Bone marrow (tissue), 2 donors: Measurements from ENCODE around the gene RPS6KA3.
A peak's percentile ranks its signal among the peaks of the same experiment; 100 is the strongest.

Source experiments
- DNase-seq, 2 donors: peaks; one replicate each; lab custom pipeline; 2025; lab: John Stamatoyannopoulos, UW

RPS6KA3 gene

DNA sequence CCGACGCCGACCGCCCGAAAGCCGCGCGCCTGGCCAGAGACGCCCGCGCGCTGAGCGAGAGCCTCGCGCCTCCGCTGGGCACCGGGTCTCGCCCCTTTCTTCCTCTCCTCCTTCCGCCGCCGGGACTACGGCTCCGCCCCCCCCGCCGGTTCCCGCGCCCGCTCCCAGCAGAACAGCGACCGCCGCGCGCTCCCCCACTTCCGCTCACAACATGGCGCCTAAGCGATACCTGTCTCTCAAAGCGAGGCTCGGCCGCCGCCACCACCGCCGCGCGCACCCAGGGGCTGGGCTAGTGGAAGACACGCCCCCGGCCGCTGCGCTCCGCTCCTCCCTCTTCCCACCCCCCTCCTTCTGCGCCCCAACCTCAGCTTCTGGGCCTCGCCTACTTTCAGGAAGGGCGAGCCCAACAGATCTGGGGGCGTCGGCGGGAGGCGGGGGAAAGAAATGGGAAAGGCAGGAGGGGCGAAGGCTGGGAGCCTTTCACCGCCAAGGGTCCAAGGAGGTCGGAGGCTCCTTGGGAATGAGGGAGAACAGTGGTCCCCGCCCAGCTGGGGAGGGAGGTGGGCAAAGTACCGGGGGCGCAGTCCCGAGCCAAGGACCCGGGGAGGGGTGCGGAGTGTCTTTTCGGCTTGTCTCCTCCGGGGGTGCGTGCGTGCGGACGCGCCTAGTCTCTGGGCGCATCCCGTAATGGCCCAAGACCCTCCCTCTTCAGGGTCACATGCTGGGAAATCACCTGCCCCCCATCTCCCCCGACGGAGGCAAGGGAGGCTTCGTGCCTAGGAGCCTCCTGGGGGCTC lies at the start of gene RPS6KA3:
Gene RPS6KA3, minus strand, starts transcription at position 100 of the 797 bp plus-strand sequence. CDS start 277 bp downstream, outside the sequence.
- DNase-seq, result peak; percentile 61

DNA sequence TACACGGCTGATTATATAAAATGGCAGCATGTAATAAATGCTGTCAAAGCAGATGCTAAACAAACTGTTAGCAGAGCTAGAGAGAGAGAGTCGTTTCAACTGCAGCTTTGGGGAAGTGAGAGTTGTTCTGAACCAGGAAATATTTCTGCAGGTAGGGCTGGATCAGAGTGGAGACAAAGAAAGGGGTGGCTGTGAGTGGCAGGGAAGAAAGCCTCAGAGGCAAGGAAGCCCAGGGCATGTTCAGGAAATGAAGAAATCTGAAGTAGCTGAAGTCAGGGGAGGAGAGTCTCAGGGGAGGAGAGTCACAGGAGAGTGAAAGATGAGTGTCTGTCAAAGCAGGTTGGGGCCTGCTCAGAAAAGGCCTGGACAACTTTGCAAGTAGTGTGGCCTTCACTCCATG lies 48.4 kb upstream of the RPS6KA3 start:
- DNase-seq, result peak in 1 of 2 donors; percentile 9

- DNase-seq, result peak in 1 of 2 donors; percentile 43
These were observed 47.2 kb upstream of the RPS6KA3 start for GRCh38 chrX:20313899-20314298.

DNA sequence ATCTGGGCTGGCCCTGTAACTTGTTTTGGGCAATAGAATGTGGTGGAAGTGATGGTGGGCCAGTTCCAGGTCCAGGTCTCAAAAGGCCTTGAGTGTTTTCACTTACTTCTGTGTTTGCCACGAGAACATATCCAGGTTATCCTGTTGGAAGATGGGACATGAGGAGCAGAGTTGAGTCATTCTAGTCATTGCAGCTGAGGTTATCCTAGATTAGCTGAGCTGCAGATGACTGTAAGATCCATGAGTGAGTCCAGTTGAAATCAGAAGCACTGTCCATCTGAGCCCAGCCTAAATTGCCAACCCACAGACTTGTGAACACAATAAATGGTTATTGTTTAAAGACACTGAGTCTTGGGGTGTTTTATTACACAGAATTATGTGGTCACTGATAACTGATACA lies 45.3 kb upstream of the RPS6KA3 start:
- DNase-seq, result no peak

GRCh38 chrX:20311505-20311904 lies 44.8 kb upstream of the RPS6KA3 start:
- no peak for DNase-seq

GRCh38 chrX:20309806-20310205 lies 43.1 kb upstream of the RPS6KA3 start:
- DNase-seq, result peak in 1 of 2 donors; percentile 1

- no peak for DNase-seq
These were observed 40.0 kb upstream of the RPS6KA3 start for GRCh38 chrX:20306668-20307067.

GRCh38 chrX:20300822-20301221 lies 34.1 kb upstream of the RPS6KA3 start:
- no peak for DNase-seq

GRCh38 chrX:20294957-20295356 lies 28.2 kb upstream of the RPS6KA3 start:
- DNase-seq, result no peak

- no peak for DNase-seq
These were observed 27.6 kb upstream of the RPS6KA3 start for GRCh38 chrX:20294284-20294683.

GRCh38 chrX:20285511-20285910 lies 18.8 kb upstream of the RPS6KA3 start:
- no peak for DNase-seq

- no peak for DNase-seq
These were observed 18.3 kb upstream of the RPS6KA3 start for GRCh38 chrX:20284992-20285391.

GRCh38 chrX:20284444-20284843 lies 17.7 kb upstream of the RPS6KA3 start:
- DNase-seq, result no peak

DNA sequence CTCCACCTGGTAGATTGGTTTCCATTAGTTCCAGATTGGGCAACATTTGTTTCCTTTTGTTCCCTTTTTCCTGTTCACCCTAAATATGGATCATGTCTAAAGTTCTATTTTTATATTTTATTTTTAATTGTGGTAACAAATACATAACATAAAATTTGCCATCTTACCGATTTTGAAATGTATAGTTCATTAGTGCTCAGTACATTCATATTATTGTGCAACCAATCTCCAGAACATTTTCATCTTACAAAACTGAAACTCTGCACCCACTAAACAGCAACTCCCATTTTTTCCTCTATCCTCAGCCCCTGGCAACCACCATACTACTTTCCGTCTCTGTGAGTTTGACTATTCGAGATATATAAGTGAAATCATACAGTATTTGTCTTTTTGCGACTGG lies 14.2 kb upstream of the RPS6KA3 start:
- no peak for DNase-seq

- no peak for DNase-seq
These were observed 7.4 kb upstream of the RPS6KA3 start for GRCh38 chrX:20274121-20274520.

DNA sequence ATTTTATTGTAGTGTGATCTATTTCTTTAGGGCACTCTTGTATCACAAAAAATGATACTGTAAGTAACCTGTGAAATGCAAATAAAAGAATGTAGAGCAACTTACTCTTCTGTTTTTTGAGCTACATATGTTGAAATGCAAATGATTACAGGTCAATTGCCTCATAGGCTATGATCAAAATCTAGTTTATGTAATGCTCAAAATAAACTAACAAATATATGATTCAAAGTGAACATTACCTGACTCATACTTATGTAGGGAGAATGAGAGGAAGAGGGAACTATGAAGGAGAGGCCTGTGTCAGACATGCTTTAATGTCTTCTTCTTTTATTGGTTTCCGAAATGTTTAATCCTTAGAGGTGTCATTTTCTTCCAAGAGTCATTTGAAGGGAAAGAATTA lies 5.0 kb upstream of the RPS6KA3 start:
- no peak for DNase-seq

GRCh38 chrX:20271186-20271585 lies 4.5 kb upstream of the RPS6KA3 start:
- DNase-seq, result no peak

- DNase-seq, result no peak
These were observed 3.8 kb upstream of the RPS6KA3 start for GRCh38 chrX:20270562-20270890.

DNA sequence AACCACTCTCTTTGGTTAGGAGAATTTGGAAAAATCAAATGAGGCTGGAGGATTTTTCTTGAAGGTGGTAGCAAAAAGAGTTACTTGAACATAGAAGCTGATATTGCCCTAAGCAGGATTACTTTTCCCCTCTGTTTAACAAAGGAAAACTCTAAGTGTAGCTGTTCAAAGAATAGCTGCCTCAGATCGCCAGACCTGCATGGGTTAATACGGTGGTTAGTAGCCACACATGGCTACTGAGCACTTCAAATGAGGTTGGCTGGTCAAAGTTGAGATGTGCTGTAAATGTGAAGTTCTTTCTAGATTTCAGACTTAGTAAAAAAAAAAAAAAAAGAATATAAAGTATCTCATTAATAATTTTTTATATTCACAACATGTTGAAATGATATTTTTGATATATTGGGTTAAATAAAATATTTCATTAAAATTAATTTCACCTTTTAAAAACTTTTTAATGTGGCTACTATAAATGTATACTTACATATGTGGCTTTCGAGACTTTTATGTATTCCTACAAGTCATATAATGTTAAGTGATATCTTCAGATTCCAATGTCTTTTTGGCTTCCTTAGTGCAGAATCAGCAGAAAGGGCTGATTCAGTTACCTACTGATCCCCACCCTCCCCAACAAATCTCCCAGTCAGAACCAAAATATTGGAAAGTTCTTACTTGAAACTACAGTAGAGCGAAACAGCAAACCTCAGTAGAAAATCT lies 3.3 kb upstream of the RPS6KA3 start:
- DNase-seq, result no peak

- peak; percentile 1 to 18 for DNase-seq
These were observed 1.4 kb upstream of the RPS6KA3 start for GRCh38 chrX:20267931-20268701.

GRCh38 chrX:20267607-20267930 lies 860 bp upstream of the RPS6KA3 start:
- DNase-seq, result peak in 1 of 2 donors; percentile 21

DNA sequence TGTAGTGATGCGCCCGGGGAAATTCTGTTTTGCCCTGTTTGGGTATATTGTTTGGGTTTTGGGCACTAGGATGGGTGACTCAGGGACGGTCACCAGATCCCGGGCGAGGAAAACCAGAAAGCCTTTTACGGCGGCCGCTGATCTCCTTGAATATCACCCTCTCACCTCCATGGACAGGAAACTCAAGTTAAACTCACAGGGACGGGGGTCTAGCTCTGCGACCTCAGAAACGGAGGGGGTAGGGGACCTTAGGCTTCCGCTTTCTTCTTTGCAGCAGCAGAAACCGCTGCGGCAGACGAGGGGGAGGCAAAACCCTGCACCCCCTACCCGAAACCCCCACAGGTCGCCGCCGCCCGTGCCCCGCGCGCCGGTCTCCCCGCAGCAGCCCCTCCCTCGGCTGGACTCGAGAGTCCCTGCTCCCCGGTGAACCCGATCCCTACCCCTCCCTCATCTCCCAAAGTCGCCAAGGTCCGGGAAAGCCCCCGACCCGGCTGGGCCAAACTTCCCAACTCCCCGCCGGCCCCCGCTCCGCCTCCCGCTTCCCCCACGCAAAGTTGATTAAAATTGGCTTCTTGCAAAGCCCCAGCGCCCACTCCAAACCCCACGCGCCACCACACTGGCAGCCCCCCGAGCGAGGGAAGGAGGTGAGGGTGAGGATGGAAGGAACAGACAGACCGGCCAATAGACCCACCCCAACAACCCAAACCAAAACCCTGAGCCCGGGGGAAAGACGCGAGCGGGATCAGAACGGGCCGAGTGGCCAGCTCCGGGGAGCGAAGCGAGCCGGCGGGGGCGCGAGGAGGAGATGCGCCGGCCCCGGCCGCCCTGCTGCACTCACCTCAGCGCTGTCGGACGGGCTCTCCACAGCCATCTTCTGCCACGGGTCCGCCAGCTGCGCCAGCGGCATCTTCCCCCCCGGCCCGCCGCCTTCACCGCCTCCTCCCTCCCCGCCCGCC lies 705 bp downstream of the RPS6KA3 start:
- peak in 1 of 2 donors; percentile 19 for DNase-seq
